Activated naive CD8-positive, alpha-beta T cell treated with anti-CD3 and anti-CD28 coated beads, Interleukin-2, amount 50 U/mL, for 16 hours (primary cell): ENCODE measurements around the gene CENPT.
"Not testable (repeated sequence)": the region's sequence is repeated elsewhere in the genome, so short reads cannot be mapped to it uniquely, and the experiment has no call there.

Source experiments
- DNase-seq: peaks from one replicate; pipeline ENCODE4 v3.0.0-alpha.2; 2020; ENCODE audit warnings: low read depth, low spot score

CENPT gene

DNA sequence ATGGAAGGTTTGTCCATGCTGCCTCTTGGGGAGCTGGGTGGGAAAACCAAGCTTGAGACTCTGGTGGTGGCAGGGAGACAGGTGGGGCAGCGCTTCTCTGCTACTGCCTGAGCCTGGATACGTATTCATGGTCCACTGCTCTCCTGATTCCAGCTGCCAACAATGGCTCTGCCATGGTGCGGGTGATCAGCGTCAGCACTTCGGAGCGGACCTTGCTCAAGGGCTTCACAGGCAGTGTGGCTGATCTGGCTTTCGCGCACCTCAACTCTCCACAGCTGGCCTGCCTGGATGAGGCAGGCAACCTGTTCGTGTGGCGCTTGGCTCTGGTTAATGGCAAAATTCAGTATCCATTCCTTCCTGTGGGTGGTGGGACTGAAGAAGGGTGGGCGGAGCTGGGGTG lies 29.6 kb upstream of the CENPT start:
- DNase-seq = no peak

DNA sequence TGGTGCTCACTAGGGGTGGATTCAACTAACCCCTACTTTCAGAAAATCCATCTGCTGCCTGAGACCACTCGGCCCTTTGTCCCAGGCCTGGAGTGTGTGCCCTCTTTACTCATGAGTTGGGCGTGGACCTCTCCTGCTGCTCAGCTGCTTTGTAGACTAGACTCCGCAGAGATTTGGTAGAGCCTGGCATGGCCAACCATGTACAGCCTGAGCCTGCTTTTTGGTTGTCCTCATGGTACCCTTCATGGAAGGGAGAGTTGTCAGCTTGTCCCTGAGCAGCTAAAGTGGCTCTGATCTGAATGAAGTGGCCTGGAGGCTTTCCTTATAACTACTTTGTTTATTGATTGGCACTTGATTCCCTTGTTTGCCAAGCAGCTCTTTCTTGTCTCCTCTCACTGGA lies 26.9 kb upstream of the CENPT start:
- no peak for DNase-seq

DNA sequence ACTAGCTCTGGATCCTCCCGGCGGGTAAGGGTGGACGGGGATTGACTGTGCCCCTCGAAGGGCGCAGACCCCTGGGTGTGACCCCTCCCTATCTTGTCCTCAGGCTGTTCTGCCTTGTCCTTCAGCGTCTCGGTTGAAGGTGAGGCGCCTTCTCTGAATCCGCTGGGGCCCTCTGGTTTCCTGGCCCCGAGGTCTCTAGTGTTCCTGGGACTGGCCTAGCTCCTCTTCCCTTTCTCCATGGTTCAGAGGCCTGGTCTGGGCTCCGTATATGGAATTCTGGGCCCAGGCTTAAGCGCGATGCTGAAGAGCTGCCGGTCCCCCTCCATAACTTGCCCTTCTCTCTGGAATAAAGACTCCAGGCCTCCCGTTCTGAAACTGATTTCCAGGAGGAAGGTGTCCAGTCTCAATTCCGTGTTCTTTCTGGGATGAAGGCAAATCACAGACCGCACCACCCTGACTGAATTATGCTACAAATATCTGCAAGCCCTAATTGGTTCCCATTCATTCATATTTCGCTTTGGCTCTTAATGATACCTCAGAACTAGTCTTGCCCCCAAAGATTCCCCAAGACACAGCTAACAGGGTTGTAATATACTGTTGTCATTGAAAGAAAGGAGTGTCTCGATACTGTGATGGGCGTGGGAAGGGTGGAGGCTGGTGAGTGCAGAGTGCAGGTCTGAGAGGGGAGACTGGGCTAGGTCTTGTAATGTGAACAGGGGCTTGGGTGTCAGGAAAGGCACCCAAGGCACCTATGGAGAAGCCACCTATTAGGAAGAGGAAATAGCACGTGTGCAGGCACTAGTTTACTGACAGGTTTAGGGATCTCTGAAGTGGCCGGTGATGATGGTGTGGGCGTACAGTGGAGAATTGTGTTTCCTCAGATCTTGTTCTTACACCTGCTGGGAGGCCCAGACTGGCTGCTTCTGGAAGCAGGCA lies 26.2 kb upstream of the CENPT start:
- no peak for DNase-seq

DNA sequence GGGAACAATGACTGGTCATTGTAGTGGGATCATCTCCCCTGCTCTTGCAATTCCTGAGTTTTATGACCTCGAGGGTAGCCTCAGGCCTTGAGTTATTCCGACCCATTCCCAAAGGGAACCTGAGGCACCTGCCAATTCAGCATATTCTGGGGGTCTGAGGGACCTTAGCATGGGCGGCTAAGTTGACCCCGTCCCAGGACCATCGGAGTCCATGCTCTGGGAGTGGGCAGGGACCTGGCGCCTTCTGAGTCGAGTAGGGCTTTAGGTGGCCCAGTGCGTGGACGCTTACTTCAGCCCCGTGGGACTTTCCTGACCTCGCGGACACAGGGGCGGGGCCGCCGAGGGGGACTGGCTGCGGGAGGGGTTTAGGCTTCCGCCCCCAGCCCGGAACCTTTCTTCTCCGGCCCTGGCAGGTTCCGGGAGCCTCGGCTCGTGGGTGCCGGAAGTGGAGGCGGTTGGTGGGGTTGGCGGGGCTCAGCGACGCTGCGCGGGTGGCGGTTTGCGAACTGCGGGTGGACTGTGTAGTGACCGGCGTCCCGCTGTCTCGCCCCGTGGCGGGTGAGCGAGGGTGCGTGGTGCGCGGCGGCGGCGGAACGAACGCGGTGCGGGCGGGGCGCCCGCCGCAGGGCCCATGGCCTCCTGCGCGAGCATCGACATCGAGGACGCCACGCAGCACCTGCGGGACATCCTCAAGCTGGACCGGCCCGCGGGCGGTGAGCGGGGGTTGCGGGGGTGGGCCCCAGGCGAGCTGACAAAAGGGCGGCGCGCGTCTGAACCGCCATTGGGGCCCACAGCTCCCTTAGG lies 25.3 kb upstream of the CENPT start, which contains the start of gene EDC4:
Gene EDC4, plus strand, starts transcription at position 422 of the 804 bp plus-strand sequence. Its CDS starts 210 bp downstream, at position 632.
- peak; percentile 65 for DNase-seq

DNA sequence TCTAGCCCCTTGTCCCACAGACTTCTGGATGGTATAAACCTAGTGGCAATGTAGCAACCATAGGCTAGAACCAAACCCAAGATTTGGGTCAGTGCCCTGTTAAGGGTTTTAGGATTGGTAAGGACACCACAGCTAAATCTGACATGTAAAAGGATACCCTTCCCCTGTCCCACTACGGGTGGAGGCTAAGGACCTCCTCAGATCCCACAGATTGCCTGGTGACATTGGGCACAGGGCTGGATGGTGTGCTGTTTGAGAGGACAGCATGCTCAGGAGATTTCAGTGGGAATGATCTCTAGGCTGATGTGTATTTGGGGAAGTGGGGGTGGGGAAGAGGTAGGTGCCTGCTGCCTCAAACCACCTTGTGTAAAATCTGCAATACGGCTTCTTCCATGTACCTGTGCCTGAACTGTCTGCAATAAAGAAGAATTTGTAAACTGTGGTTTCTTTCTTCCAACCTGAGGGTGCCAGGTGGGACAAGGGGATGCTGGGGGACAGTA lies 24.7 kb upstream of the CENPT start:
- no peak for DNase-seq

DNA sequence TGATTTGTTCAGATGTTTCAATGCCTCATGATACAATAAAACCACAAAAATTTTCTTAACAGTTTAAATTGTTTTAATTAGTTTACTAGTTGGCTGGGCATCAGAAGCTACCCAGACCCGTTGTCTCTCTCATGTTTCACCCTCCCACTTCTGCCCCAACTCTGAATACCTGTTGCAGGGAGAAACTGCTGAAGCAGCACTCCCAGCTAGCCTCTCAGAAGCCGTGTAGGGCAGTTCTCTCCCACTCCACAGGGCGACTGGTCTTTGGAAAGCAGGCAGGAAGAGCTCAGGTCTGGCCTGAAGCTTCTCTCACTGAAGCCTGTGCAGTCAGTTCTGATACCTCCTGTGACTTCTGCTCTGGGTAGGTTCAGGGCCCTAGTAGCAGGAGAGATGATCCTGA lies 23.8 kb upstream of the CENPT start:
- DNase-seq = no peak

DNA sequence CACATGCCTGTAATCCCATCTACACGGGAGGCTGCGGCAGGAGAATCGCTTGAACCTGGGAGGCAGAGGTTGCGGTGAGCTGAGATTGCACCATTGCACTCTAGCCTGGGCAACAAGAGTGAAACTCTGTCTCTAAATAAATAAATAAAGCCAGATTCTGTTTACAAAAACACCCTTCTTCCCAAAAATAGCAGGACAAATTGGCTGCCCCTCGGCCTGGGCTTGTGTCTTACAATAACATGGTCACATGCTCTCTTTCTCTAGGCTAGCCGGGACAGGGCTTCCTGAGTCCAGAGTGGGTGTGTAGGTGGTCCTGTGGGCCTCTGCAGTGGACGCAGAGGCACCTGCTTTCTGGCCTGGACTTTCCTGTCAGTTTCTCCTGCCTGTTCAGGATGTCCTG lies 22.2 kb upstream of the CENPT start:
- no peak for DNase-seq

DNA sequence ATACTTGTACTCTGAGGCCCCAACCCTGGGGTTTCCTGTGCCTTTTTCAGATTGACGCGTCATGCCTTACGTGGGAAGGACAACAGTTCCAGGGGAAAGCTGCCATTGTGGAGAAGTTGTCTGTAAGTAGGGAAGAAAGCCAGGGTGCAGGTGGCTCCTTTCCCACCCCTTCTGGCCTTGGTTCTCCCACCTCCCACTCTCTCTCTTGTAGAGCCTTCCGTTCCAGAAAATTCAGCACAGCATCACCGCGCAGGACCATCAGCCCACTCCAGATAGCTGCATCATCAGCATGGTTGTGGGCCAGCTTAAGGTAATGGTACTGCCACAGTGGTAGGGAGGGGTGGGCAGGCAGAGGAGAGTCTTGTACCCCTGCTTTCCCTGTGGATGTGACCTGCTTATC lies 20.8 kb upstream of the CENPT start:
- DNase-seq = no peak

DNA sequence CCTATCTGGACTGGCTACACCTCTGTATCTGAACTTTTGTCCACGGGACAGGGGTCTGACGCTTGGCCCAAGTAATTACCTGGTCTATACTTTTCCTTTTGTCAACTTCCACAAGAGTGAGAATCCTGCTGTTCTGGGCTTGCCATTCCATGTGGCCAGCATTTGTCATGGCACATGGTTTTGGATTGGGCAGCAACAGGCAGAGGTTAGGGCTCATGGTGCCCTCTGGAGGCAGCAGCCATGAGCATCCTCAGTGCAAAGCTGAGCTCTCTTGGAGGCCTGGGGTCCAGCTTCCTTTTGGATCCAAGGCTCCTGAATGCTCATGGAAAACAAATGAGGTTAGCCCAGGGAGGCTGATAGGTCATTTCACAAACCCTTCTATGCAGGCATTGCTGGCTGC lies 17.8 kb upstream of the CENPT start:
- no peak for DNase-seq

DNA sequence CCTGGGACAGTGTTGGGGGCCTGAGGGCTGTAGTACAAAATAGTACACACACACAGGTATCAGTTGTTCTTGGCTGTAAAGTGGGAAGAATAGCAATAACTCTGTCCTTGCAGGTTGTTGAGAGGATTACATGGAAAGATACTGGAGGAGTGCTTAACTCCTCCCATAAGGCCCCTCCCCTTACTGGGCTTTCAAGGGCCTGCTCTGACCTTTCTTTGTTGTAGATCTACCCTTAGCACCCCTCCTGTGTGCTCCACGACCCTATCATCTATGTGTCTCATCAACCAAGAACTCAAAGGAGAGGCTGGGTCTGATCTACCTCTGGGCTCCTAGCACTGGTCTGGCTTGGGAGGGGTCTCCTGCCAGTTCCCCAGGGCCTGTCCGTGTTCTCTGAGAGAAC lies 17.1 kb upstream of the CENPT start:
- no peak for DNase-seq

DNA sequence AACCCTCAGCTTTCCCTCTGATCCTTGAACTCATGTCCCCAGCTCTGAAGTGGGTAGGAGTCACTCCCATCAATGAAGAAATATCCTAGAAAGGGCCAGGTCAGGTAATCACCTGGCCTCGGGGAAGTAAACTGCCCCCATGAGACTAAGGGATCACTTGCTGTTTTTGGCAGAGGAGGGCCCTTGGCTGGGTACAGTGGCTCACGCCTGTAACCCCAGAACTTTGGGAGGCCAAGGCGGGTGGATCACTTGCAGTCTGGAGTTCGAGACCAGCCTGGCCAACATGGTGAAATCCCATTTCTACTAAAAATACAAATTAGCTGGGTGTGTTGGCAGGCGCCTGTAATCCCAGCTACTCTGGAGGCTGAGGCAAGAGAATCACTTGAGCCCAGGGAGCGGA lies 16.6 kb upstream of the CENPT start:
- DNase-seq = not testable (repeated sequence)

DNA sequence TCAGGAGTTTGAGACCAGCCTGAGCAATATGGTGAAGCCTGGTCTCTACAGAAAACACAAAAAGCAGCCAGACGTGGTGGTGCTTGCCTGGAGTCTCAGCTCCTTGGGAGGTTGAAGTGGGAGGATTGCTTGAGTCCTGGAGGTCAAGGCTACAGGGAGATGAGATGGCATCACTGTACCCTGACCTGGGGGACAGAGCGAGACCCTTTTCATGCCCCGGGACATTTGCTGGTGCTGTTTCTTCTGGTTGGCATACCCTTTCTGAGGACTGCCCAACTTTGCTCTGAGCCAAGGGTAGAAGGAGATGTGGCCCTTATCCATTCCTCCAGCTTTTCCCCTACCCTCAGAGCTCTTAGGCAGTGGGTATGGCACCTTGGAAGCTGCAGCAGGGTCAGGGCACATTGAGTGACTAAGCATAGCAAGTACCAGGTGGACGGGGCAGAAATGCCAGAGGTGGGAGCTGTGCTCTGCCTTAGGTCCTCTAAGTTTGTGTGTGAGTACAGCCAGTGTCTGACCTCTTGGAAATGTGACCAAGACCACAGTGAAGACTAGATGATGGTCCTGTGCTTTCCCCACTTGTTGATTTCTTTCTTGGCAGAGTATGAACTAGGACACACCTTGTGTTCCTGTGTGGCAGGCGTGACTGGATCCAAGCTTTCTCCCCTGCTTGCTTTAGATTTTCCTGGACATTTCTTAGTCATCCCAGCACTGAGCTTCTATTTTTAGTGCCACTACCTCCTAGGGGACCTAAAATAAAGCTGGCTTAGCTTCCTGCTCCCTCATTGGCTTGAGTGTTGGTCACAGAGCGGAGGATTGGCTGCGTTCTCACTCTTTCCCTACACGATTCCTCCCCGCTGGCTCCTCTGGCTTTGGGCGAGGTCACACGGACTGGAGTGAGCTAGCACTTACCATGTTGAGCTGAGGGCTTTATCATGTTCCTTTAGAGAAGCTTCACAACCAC lies 15.4 kb upstream of the CENPT start:
- DNase-seq = no peak

DNA sequence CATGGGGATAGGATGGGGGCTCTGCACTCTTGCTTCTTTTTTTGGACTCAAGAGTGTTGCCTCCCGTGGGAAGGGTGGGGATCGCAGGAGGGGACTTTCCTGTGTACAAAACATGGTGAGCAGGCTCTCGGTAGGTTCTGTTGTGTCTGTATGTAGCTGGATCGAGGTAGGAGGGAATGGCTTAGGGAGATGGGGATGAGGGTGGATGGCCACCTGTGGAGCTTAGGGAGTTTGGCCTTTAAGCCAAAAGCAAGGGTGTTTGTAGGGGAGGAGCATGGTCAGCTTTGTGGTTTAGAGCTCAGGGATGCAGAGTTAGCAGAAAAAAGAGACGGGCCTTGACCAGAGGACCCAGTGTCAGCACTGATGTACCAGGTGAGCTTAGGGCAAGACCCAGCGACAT lies 14.4 kb upstream of the CENPT start:
- no peak for DNase-seq

DNA sequence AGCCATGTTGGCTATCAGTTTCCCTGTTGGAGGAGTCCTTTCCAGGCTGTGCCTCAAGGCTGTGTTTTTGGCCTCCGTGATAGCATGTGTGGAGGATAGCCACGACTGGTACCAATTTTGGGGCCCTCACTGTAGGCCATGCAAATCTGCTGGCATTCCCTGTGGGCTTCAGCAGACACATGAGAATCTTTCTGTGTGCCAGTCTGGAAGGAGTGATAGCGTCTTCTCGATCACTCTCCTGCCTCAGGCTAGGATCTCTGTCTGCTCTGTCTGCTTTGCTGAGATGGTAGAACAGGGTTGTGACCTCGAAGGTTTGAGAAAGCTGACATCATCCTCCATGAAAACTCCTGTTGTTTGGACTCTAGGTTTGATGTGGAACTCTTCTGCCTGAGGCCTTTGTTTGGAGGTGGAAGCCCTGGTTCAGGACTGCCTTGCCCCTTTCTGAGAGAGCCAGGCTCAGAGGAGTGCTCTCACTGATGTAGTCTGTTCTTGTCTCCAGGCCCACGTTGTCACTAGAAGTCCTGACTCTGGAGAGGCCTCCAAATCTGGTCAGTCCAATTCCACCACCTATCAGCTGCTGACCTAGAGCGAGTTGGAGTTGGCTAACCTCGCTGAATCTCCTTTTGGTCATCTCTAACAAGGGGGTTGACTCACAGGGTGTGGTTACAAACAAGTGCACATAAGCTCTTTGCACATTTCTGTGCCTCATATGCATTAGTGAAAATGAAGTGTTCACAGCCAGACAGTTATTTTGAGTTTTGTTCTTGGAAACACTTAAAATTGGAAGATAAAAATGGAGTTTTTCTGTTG lies 13.3 kb upstream of the CENPT start:
- DNase-seq = no peak

DNA sequence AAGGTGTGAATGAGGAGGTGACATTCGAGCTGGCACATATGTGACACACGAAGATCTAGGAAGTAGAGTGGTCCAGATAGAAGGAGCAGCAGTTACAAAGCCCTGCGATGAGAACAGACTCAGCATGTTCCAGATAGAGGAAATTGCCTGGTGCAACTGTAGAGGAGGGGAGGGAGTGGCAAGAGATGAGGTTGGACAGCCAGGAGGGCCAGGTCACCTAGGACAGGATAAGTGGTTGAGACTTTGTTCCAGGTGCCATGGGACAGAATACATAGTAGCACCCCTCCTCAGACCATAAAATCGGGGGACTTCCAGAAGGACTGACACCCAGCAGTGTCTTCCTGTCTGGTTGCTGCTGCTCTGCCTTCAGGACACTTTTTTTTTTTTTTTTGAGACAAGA lies 11.0 kb upstream of the CENPT start:
- no peak for DNase-seq

DNA sequence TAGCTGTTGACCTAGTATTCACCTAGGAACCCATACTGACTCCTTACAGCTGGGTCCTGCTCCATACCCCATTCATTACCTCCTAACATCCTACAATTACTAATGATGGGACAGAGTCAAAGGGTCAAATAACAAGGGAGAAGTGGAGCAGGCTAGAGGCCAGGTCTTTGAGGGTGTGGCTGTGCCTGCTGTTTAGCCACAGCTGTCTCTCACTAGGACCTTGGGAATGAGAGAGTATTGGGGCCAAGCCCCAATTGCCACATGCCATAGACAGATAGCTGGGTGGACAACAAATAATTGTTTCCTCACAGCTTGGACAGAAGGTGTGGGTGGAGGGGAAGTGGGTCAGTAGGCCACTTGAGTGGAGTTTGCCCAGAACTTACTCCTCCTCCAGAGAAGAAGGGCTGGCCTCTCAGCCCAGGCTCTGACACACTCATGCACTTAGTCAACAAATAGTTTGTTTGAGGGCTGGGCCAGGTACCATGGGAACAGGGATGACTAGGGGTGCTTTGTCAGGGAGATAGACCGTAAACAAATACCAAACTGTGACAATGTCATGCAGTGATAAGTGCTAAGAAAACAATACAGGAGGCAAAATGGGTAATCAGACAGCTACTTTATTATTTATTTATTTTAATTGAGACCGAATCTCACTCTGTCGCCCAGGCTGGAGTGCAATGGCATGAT lies 10.2 kb upstream of the CENPT start:
- DNase-seq = no peak

DNA sequence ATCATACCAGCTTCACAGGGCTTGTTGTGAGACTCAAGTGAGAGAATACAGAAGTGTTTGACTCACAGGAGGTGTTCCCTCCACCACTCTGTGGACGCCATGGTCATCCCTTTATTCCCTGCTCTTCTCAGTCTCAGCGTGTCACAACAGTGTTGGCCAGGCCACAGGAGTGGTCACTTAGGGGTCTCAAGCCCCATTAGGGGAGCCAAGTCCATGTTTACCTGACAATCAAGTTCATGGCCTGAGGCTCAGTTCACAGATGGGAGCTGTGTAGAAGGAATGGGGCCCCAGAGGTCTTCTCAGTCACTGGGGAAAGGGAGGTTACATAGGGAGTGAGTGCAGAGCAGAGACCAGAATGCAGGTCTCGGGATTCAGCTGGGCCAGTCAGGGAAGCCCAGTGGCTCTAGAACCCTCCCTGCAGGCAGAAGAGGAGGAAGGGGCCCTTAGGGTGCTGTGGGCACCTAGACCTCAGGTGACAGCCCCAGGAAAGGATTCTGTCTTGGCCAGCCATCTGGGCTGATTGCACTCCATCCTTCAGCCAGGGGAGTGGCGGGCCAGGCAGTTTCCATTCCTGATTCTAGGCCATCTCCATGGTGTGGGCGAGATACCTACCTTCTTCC lies 9.5 kb upstream of the CENPT start:
- DNase-seq = no peak

DNA sequence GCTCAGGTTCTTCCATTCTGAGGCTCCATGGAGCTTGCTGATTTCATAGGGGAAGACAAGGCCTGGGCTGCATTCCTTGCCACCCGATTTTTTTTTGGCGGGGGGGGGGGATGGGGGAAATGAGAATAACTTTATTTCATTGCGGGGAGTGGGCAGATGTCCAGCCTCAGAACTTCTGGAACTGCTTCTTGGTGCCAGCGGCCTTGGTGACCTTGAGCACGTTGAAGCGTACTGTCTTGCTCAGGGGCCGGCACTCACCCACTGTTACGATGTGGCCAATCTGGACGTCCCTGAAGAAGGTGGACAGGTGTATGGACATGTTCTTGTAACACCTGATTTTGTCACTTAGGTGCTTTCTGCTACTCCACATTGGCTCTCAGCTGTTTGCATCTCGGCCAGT lies 8.3 kb upstream of the CENPT start:
- no peak for DNase-seq

DNA sequence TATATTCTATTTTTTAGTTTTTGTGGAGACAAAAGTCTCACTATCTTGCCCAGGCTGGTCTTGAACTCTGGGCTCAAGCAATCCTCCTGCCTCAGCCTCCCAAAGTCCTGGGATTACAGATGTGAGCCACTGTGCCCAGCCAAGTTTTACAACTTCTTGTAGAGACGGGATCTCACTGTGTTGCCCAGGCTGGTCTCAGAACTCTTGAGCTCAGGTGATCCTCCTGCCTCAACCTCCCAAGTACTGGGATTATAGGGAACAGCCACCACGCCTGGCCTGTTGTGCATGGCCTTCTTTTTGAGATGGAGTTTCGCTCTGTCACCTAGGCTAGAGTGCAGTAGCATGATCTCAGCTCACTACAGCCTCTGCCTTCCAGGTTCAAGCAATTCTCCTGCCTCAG lies 6.2 kb upstream of the CENPT start:
- DNase-seq = no peak

DNA sequence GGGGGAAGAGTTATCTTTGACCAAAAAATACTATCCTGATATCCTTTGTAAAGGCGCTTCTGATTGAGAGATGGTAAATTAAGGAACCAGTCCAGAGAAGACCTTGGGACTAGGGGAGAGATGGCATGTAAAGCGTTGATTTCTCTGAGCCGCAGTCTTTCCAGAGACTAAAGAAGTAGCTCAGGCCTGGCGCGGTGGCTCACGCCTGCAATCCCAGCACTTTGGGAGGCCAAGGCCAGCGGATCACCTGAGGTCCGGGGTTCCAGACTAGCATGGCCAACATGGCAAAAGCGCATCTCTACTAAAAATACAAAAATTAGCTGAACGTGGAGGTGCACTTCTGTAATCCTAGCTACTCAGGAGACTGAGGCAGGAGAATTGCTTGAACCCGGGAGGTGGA lies 625 bp upstream of the CENPT start:
- DNase-seq = no peak
